Muscle of leg (tissue), 11 donors: Measurements from ENCODE around the gene SCG2. TPM values are rescaled to one million over a fixed set of nuclear protein-coding genes. Genes with fewer than 3 reads are reported as not detected.
"Not testable (repeated sequence)": the region's sequence is repeated elsewhere in the genome, so short reads cannot be mapped to it uniquely, and the experiment has no call there.

Experiments used
- DNase-seq: peaks from one replicate; pipeline ENCODE4 v3.0.0; 2013
- H3K27ac ChIP-seq: one replicate; pipeline ENCODE4 v1.5.1; 2013; ENCODE audit warnings: mild to moderate bottlenecking, low read length, control low read depth
- H3K27me3 ChIP-seq: one replicate; pipeline ENCODE4 v1.6.1; 2013; ENCODE audit warnings: low read length; ENCODE audit not compliant: control insufficient read depth, insufficient read depth
- H3K36me3 ChIP-seq: one replicate; pipeline ENCODE4 v1.6.1; 2013; ENCODE audit warnings: low read length; ENCODE audit not compliant: control insufficient read depth, insufficient read depth
- H3K4me1 ChIP-seq: one replicate; pipeline ENCODE4 v1.6.1; 2013; ENCODE audit warnings: low read length; ENCODE audit not compliant: control insufficient read depth, insufficient read depth
- H3K4me3 ChIP-seq: one replicate; pipeline ENCODE4 v1.5.1; 2013; ENCODE audit warnings: low read length, control low read depth
- H3K9me3 ChIP-seq: replicated peaks from 2 replicates; pipeline ENCODE4 v1.6.1; 2013; ENCODE audit warnings: low read depth, low read length; ENCODE audit not compliant: control insufficient read depth
- WGBS: methylation state at CpG from one replicate; pipeline ENCODE4 v1.1.5; 2013; ENCODE audit warnings: missing lambda C conversion rate; ENCODE audit not compliant: insufficient coverage; 5-methylcytosine and 5-hydroxymethylcytosine counted together
- polyA plus RNA-seq, 8 donors: library from polyadenylated mRNA; unstranded; fragments of 120-200 nt; gene quantifications; one replicate each; pipeline versions ENCODE4 v1.2.1 to v1.2.3, GENCODE V29; 2013; ENCODE audit warnings: inconsistent platforms in 1 of 8, low replicate concordance in 1 of 8; ENCODE audit not compliant: insufficient read length in 8 of 8, insufficient read depth in 1 of 8
- total RNA-seq: library from RNA; stranded (reverse); fragments of 120-200 nt; gene quantifications from one replicate; pipeline ENCODE4 v1.2.4, GENCODE V29; 2013

The SCG2 gene
- total and polyA plus RNA-seq, 9 donors, result 0.09 to 3.8 (median 0.15) TPM; not detected in 2

DNA sequence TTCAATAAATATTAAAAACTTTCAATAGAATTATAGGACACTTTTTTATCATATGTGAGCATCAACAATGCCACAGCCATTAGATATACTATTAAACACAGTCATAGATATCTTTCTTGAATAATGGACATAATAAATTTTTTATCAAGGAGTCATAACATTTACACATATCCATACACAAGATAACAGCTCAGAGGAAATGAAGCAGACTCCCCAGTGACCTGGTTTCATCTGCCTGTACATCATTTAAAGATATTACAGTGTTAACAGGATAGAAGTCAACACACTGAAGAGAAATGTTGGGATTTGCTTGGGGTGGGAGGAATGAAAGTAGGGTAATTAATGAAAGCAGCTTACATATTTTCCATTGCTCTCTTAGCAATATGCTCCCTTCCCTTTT, 5.1 kb downstream of the SCG2 start:
- Histone ChIP-seq H3K27me3 (no peaks in the 10 kb centered on the region), H3K36me3 (no peaks in the 10 kb centered on the region), H3K4me1 (no peaks in the 10 kb centered on the region), H3K4me3 (no peak overlapping the region), H3K9me3 (no peaks in the 10 kb centered on the region), H3K27ac (no peak overlapping the region)
- no peak for DNase-seq

DNA sequence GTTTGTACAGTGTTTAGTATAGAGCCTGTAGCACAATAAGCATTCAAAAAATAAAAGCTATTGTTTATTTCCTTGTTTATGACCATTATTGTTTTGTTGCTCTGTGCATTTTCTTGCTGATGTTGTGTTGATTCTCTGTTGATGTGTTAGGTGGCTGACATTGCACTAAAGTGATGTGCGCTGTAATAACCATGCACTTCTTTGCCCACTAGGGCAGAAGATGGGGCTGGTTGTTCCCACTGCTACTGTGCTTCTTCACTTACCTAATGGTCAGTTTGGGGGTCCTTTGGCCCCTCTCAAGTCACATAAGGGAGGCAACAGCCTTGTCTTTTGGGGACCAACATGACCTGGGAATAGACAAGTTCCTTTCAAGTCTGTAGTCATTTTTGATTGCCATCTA, 6.0 kb downstream of the SCG2 start:
- no CpG with 5 or more reads among the region's 1 CpG for WGBS
- no peak overlapping the region for H3K4me3 ChIP-seq
- no peaks in the 10 kb centered on the region for H3K27me3 ChIP-seq
- no peak for DNase-seq
- no peaks in the 10 kb centered on the region for H3K4me1 ChIP-seq
- no peaks in the 10 kb centered on the region for H3K36me3 ChIP-seq
- H3K9me3 ChIP-seq, result no peaks in the 10 kb centered on the region
- H3K27ac ChIP-seq, result no peak overlapping the region

DNA sequence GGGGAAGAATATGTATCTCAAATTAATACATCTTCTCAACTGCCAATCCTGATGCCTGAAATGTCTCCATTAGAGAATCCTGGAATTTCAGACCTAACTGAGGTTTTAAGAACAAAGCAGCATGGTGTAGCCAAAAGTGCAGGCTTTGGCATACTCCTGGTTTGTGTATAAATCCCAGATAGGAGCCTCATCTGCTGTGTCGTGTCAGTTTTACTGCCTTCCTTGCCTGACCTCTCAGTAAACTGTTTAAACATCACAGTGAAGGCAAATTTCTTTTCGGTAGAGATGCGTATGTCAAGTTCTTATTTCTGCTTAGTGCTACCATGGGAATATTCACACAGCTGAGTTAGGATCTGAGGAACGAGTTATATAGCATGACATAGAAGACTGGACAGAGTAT, 7.3 kb downstream of the SCG2 start:
- H3K4me1 ChIP-seq, result no peaks in the 10 kb centered on the region
- 37% methylated on average over 2 of the region's 4 CpGs for WGBS
- no peaks in the 10 kb centered on the region for H3K36me3 ChIP-seq
- no peak overlapping the region for H3K4me3 ChIP-seq
- H3K9me3 ChIP-seq, result no peaks in the 10 kb centered on the region
- no peak for DNase-seq
- H3K27me3 ChIP-seq, result no peaks in the 10 kb centered on the region
- H3K27ac ChIP-seq, result no peak overlapping the region

DNA sequence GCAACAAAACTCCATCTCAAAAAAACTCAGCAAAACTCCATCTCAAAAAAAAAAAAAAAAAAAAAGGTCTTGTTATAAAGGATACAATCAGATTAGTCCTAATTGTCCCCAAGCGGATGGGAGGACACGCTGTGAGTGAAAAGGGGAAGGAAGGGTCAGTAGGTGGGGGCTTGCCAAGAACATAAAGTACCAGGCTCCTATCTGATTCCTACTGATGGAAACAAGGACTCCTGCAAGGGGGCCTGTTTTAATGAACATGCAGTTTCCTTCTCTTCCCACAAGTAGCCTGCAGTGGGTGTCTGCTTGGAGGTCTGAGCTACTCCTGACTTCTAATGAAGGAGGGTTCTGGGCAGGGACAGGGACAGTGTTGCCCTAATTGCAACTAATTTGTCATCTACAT, 7.9 kb downstream of the SCG2 start:
- no peak overlapping the region for H3K4me3 ChIP-seq
- no peaks in the 10 kb centered on the region for H3K4me1 ChIP-seq
- H3K27ac ChIP-seq, result no peak overlapping the region
- H3K36me3 ChIP-seq, result no peaks in the 10 kb centered on the region
- no peaks in the 10 kb centered on the region for H3K27me3 ChIP-seq
- WGBS, result 88% methylated on average over 2 of the region's 2 CpGs
- no peaks in the 10 kb centered on the region for H3K9me3 ChIP-seq
- no peak for DNase-seq

DNA sequence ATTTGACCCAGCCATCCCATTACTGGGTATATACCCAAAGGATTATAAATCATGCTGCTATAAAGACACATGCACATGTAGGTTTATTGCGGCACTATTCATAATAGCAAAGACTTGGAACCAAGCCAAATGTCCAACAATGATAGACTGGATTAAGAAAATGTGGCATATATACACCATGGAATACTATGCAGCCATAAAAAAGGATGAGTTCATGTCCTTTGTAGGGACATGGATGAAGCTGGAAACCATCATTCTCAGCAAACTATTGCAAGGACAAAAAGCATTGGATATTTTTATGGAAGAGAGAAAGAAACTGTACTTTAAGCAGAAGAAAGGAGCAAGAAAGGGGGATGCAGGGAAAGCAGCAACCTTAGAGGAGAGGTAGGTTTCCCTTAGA, 9.5 kb downstream of the SCG2 start:
- not testable (repeated sequence) for H3K4me1 ChIP-seq, H3K27me3 ChIP-seq, H3K9me3 ChIP-seq, DNase-seq, H3K36me3 ChIP-seq, H3K4me3 ChIP-seq, H3K27ac ChIP-seq
- no CpG with 5 or more reads among the region's 1 CpG for WGBS

DNA sequence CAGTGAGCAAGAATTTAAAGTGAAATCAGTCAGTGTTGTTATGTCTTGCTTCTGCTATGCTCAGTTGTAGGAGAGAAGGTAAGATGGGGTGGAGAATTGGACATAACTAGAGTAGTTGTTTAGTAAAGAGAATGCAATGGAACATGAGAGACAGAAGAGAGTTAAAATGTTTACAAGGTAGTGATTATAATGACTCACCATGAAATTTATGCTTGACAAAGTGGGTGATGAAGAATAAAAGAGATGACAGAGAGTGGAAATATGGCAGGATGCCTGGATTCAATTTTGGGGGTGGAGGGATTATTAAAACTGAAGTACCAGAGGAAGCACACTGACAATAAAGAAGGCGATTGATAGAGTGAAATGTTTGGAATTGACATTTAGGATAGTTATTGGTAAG, 10.6 kb downstream of the SCG2 start:
- no peak for DNase-seq
- Histone ChIP-seq H3K4me3 (no peak overlapping the region), H3K27ac (no peak overlapping the region), H3K27me3 (no peaks in the 10 kb centered on the region), H3K9me3 (no peaks in the 10 kb centered on the region), H3K4me1 (no peaks in the 10 kb centered on the region), H3K36me3 (no peaks in the 10 kb centered on the region)
- 90% methylated on average over 1 of the region's 1 CpG for WGBS

DNA sequence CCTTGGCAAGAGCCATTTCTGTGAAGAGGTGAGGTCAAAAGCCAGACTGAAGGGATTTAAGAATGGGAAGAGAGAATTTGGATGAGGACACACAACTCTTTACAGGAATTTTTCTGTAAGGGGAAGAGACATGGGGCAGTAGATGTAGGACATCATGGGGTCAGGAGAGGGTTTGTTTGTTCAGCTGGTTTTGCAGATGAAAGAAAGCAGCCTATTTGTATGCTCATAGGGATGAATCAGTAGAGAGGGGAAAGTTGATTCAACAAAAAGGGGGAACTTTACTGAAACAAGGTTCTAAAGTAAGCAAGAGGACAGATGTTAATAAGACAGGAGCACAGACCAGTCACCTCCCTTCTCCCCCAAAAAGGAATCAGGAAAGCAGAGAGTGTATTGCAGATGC, 11.2 kb downstream of the SCG2 start:
- Histone ChIP-seq H3K4me1 (no peaks in the 10 kb centered on the region), H3K36me3 (no peaks in the 10 kb centered on the region), H3K27ac (no peak overlapping the region), H3K9me3 (no peaks in the 10 kb centered on the region), H3K4me3 (no peak overlapping the region), H3K27me3 (no peaks in the 10 kb centered on the region)
- DNase-seq, result no peak

DNA sequence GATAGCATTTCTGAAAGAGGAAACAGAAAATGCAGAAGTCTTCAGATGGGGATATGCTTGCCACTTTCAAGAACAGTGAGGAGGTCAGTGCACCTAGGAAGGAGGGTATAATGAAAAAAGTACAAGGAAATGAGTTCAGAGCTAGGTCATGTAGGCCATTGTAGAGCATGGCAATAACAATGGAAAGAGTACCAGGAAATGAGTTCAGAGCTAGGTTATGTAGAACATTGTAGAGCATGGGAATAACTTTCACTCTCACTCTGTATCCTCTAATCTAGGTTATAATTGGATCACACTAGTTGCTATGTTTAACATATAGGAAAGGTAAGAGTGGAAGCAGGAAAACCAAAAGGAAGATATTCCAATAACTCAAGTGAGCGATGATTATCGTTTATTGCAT, 12.3 kb downstream of the SCG2 start:
- no peak overlapping the region for H3K27ac ChIP-seq
- DNase-seq, result no peak
- H3K36me3 ChIP-seq, result no peaks in the 10 kb centered on the region
- H3K4me1 ChIP-seq, result no peaks in the 10 kb centered on the region
- no peaks in the 10 kb centered on the region for H3K27me3 ChIP-seq
- WGBS, result 100% methylated on average over 1 of the region's 2 CpGs
- H3K4me3 ChIP-seq, result no peak overlapping the region
- no peaks in the 10 kb centered on the region for H3K9me3 ChIP-seq

DNA sequence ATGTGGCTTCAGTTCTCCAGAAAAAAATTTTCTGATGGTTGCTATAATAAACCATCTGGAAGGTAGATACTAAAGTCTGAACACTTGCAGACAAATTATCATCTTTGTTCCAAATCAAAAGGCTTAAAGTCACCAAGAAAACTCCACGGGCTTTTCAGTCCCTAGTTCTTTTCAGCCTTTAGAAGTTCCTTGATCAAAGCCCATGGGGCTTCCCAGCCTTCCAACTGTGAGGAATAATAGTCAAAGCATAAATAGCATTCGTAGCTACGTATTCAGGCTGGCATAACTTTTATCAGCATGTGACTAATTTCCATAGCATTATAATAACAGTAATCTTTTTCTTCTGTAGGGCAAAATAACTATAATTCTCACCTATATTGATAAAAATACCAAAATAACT, 13.9 kb downstream of the SCG2 start:
- no peaks in the 10 kb centered on the region for H3K4me1 ChIP-seq
- no peak overlapping the region for H3K27ac ChIP-seq

DNA sequence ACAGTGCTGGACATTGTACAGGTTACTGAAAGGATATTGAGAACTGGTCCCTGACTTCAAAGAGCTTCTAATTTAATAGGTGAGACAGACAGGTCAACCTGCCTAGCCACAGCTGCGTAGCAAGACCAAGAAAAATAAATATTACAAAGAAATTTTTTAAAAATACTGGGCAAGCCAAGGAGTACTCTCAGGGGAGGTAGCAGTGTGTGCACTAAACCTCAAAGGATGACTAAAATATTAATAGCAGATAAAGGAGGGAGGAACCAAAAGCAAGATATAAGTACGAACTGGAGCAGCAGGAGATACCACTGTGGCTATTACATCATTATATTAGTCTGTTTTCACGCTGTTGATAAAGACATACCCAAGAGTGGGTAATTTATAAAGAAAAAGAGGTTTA, 14.9 kb downstream of the SCG2 start:
- DNase-seq, result no peak
- no peaks in the 10 kb centered on the region for H3K9me3 ChIP-seq
- WGBS, result no CpG with 5 or more reads among the region's 3 CpGs
- no peaks in the 10 kb centered on the region for H3K27me3 ChIP-seq
- H3K4me1 ChIP-seq, result no peaks in the 10 kb centered on the region
- no peaks in the 10 kb centered on the region for H3K36me3 ChIP-seq
- no peak overlapping the region for H3K4me3 ChIP-seq
- H3K27ac ChIP-seq, result no peak overlapping the region

More for the DNA sequence above, 13.9 kb downstream of the SCG2 start:
- WGBS, result no CpG with 5 or more reads among the region's 3 CpGs
- Histone ChIP-seq H3K27me3 (no peaks in the 10 kb centered on the region), H3K9me3 (no peaks in the 10 kb centered on the region), H3K4me3 (no peak overlapping the region), H3K36me3 (no peaks in the 10 kb centered on the region)
- DNase-seq, result no peak

DNA sequence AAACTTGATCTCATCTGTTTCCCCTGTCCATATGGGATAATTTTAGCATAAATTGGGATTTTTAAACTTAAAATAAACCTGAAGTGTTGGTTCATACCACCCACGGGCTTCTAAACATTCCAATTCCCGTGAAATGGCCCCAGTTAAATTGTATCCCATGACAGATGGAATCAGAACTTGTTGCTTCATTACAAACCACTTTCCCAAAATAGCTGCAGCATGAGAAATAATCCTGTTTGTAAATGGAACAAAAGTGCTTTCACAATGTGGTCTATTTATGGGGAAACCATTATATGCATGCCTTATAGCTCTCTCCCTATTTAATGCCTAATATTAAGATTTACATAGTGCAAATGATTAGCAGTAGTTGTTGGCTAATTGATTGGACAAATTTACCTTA, 15.9 kb downstream of the SCG2 start:
- no CpG with 5 or more reads among the region's 2 CpGs for WGBS
- DNase-seq, result no peak
- no peak overlapping the region for H3K27ac ChIP-seq

More for the DNA sequence above, 15.9 kb downstream of the SCG2 start:
- no peak overlapping the region for H3K4me3 ChIP-seq
- no peaks in the 10 kb centered on the region for H3K27me3 ChIP-seq
- H3K36me3 ChIP-seq, result no peaks in the 10 kb centered on the region
- no peaks in the 10 kb centered on the region for H3K4me1 ChIP-seq
- H3K9me3 ChIP-seq, result no peaks in the 10 kb centered on the region
